GM15510 (cell line): Measurements from ENCODE around the gene FAM163A.

Experiments used
- POLR2A ChIP-seq: IDR thresholded peaks from 3 replicates; pipeline ENCODE4 v1.6.1; 2011; ENCODE audit warnings: borderline replicate concordance; ENCODE audit not compliant: insufficient read length; ENCODE audit errors: extremely low read depth

FAM163A gene

GRCh38 chr1:179774566-179774965 lies 31.5 kb downstream of the FAM163A start:
- TF ChIP-seq POLR2A = no peak

- no peak for TF ChIP-seq POLR2A
Observed at GRCh38 chr1:179775009-179775408, 31.9 kb downstream of the FAM163A start.

- TF ChIP-seq POLR2A = no peak
Observed at GRCh38 chr1:179776831-179777230, 33.7 kb downstream of the FAM163A start.

GRCh38 chr1:179777731-179778130 lies 34.6 kb downstream of the FAM163A start:
- TF ChIP-seq POLR2A = no peak

GRCh38 chr1:179779645-179780272 lies 36.7 kb downstream of the FAM163A start:
- no peak for TF ChIP-seq POLR2A

GRCh38 chr1:179781962-179782361 lies 38.9 kb downstream of the FAM163A start:
- no peak for TF ChIP-seq POLR2A

- no peak for TF ChIP-seq POLR2A
Observed at GRCh38 chr1:179785031-179785431, 41.9 kb downstream of the FAM163A start.

- TF ChIP-seq POLR2A = no peak
Observed at GRCh38 chr1:179785728-179786127, 42.6 kb downstream of the FAM163A start.

GRCh38 chr1:179786815-179787685 lies 44.0 kb downstream of the FAM163A start:
- no peak for TF ChIP-seq POLR2A

GRCh38 chr1:179788259-179788658 lies 45.2 kb downstream of the FAM163A start:
- no peak for TF ChIP-seq POLR2A

GRCh38 chr1:179793281-179793680 lies 50.2 kb downstream of the FAM163A start:
- TF ChIP-seq POLR2A = no peak

GRCh38 chr1:179794146-179794545 lies 51.1 kb downstream of the FAM163A start:
- no peak for TF ChIP-seq POLR2A

GRCh38 chr1:179794669-179795068 lies 51.6 kb downstream of the FAM163A start:
- no peak for TF ChIP-seq POLR2A

GRCh38 chr1:179798213-179798863 lies 55.2 kb downstream of the FAM163A start:
- TF ChIP-seq POLR2A = no peak

GRCh38 chr1:179798864-179799516 lies 55.9 kb downstream of the FAM163A start:
- TF ChIP-seq POLR2A = no peak
